Erythroblast (primary cell): ENCODE results near the gene HEXIM2.
A peak's percentile ranks its signal among the peaks of the same experiment; 100 is the strongest.

Source experiments
- GATA1 ChIP-seq: IDR thresholded peaks from 2 replicates; pipeline ENCODE4 v1.6.1; 2011; ENCODE audit warnings: low read depth, mild to moderate bottlenecking, control low read depth, low read length, moderate library complexity
- POLR2A ChIP-seq: IDR thresholded peaks from 2 replicates; pipeline ENCODE4 v1.6.1; 2011; ENCODE audit warnings: mild to moderate bottlenecking, low read length

DNA sequence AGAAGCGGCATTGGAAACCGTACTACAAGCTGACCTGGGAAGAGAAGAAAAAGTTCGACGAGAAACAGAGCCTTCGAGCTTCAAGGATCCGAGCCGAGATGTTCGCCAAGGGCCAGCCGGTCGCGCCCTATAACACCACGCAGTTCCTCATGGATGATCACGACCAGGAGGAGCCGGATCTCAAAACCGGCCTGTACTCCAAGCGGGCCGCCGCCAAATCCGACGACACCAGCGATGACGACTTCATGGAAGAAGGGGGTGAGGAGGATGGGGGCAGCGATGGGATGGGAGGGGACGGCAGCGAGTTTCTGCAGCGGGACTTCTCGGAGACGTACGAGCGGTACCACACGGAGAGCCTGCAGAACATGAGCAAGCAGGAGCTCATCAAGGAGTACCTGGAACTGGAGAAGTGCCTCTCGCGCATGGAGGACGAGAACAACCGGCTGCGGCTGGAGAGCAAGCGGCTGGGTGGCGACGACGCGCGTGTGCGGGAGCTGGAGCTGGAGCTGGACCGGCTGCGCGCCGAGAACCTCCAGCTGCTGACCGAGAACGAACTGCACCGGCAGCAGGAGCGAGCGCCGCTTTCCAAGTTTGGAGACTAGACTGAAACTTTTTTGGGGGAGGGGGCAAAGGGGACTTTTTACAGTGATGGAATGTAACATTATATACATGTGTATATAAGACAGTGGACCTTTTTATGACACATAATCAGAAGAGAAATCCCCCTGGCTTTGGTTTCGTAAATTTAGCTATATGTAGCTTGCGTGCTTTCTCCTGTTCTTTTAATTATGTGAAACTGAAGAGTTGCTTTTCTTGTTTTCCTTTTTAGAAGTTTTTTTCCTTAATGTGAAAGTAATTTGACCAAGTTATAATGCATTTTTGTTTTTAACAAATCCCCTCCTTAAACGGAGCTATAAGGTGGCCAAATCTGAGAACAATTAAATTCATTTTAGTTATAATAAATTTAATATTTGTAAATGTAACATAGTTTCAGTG lies 11.7 kb upstream of the HEXIM2 start:
- TF ChIP-seq POLR2A (peak; percentile 41), GATA1 (no peak)
